GM13976 (cell line): ENCODE measurements around the gene ZKSCAN5.

Source experiments
- DNase-seq: peaks from one replicate; pipeline ENCODE4 v3.0.0; 2012; ENCODE audit warnings: low spot score
- CTCF ChIP-seq: IDR thresholded peaks from 2 replicates; pipeline ENCODE4 v1.5.1; 2012; ENCODE audit warnings: borderline replicate concordance, mild to moderate bottlenecking; ENCODE audit not compliant: insufficient read depth; ENCODE audit errors: extremely low read depth, missing control alignments, control extremely low read depth
- in situ Hi-C: fragments of 300-500 bp; cut with MboI; formaldehyde crosslinking; loops from one replicate; pipeline ENCODE4 v1.12.0; 2022; ENCODE audit warnings: low sequenced_read_pairs, mixed read lengths, inconsistent platforms; ENCODE audit not compliant: unreplicated experiment

Gene ZKSCAN5

GRCh38 chr7:99473315-99473596 is 31.2 kb upstream of the ZKSCAN5 start:
- TF ChIP-seq CTCF, result no peak
- peak; percentile 84 for DNase-seq
- in situ Hi-C loops, result no loop called here

- in situ Hi-C loops, result no loop called here
- TF ChIP-seq CTCF, result no peak
- DNase-seq, result no peak
Observed at GRCh38 chr7:99476107-99476506, 28.4 kb upstream of the ZKSCAN5 start.

- in situ Hi-C loops, result no loop called here
- no peak for DNase-seq
- TF ChIP-seq CTCF, result no peak
Observed at GRCh38 chr7:99478464-99479440, 25.7 kb upstream of the ZKSCAN5 start.

GRCh38 chr7:99485094-99485493 is 19.4 kb upstream of the ZKSCAN5 start:
- in situ Hi-C loops, result no loop called here
- TF ChIP-seq CTCF, result no peak
- no peak for DNase-seq

GRCh38 chr7:99489235-99489634 is 15.2 kb upstream of the ZKSCAN5 start:
- in situ Hi-C loops, result no loop called here
- DNase-seq, result no peak
- no peak for TF ChIP-seq CTCF

GRCh38 chr7:99490878-99491277 is 13.6 kb upstream of the ZKSCAN5 start:
- DNase-seq, result no peak
- in situ Hi-C loops, result no loop called here
- TF ChIP-seq CTCF, result no peak
